Suprapubic skin (tissue), 4 donors: Measurements from ENCODE around the gene PARD6B.

ENCODE experiments used
- EP300 ChIP-seq: sonication (generic); formaldehyde crosslinking; IDR thresholded peaks from one replicate; pipeline ENCODE4 v1.6.1; 2017; ENCODE audit warnings: antibody characterized with exemption
- POLR2A ChIP-seq, 2 donors: fragments of 450-650 bp; IDR thresholded peaks; one replicate each; pipeline ENCODE4 v1.6.1; 2017; ENCODE audit warnings: antibody characterized with exemption in 2 of 2, mild to moderate bottlenecking in 2 of 2, moderate library complexity in 2 of 2
- POLR2AphosphoS5 ChIP-seq, 3 donors: sonication (generic); formaldehyde crosslinking; IDR thresholded peaks; one replicate each; pipeline ENCODE4 v1.6.1; 2017; ENCODE audit warnings: antibody characterized with exemption in 3 of 3
- TF ChIP-seq, protein P1 (sequence below), 2 donors: fragments of 200-600 bp in 1 of 2; fragments of 450-650 bp in 1 of 2; sonication (generic) in 1 of 2; IDR thresholded peaks; one replicate each; pipeline ENCODE4 v1.5.1; 2016 to 2019; ENCODE audit warnings: antibody characterized with exemption in 2 of 2, mild to moderate bottlenecking in 1 of 2, moderate library complexity in 1 of 2

DNA sequence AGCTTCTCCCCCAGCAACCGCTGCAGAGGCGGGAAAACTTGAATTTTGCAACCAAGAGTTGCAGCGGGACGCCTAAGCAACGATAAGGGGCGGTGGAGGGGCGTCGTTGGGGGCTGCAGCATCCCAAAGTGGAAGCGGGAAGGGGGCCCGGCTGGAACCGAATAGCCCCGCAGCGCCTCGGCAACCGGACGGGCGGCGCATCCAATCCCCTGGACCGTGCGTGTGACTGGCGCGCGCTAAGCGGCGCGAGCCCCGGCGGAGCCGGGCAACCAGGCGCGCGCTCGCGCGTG, 670 bp upstream of the PARD6B start:
- no peak for TF ChIP-seq POLR2A (IDR thresholded peaks at IDR 0.05)
- TF ChIP-seq, protein P1, sequence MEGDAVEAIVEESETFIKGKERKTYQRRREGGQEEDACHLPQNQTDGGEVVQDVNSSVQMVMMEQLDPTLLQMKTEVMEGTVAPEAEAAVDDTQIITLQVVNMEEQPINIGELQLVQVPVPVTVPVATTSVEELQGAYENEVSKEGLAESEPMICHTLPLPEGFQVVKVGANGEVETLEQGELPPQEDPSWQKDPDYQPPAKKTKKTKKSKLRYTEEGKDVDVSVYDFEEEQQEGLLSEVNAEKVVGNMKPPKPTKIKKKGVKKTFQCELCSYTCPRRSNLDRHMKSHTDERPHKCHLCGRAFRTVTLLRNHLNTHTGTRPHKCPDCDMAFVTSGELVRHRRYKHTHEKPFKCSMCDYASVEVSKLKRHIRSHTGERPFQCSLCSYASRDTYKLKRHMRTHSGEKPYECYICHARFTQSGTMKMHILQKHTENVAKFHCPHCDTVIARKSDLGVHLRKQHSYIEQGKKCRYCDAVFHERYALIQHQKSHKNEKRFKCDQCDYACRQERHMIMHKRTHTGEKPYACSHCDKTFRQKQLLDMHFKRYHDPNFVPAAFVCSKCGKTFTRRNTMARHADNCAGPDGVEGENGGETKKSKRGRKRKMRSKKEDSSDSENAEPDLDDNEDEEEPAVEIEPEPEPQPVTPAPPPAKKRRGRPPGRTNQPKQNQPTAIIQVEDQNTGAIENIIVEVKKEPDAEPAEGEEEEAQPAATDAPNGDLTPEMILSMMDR (IDR thresholded peaks at IDR 0.05) = no peak
- TF ChIP-seq POLR2AphosphoS5 (IDR thresholded peaks at IDR 0.05) = no peak
- no peak for TF ChIP-seq EP300
